ENCODE data around the gene CNKSR2. TPM values are rescaled to one million over a fixed set of nuclear protein-coding genes. Genes with fewer than 3 reads are reported as not detected.

The CNKSR2 gene
- total and polyA plus RNA-seq, 10 of the 15 experiments (the other 5 are each of a cell fraction or from before 2014, with no cell fraction given), result 0.02 to 0.69 (median 0.18) TPM; not detected in 4

DNA sequence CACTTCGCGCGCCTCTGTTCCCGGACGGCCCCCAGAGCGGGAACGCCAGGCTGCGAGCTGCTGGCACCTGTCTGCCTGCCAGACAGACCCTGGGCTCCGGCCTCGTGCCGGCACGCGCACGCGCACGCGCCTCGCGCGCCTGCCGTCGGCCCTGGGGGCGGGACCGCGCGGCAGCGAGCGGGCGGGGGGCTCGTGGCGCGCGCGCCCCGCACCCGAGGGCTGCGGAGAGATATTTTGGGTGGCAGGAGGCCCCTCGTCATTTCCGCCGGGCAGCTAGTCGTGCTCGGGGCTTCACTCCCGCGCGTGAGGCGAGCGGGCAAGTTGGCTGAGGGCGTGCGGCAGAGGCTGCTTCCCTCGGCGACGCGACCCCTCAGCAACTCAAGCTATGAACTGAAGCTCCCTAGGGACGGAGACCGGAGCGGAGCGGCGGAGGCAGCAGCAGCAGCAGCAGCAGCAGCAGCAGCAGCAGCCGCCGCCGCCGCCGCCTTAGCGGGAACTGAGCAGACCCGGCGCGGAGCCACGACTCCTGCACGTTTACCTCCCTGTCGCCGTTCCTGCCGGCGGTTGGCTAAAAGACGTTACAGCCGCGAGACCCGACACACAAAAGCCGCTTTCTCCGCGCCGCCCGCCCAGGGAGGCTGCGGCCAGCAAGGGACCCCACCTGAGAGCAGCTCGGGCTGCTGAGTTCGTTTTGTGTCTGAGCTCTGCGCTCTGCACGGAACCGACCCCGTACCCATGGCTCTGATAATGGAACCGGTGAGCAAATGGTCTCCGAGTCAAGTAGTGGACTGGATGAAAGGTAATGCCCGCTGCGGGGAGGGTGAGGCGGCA, at the start of gene CNKSR2 (continued):
- TF ChIP-seq, protein P1, sequence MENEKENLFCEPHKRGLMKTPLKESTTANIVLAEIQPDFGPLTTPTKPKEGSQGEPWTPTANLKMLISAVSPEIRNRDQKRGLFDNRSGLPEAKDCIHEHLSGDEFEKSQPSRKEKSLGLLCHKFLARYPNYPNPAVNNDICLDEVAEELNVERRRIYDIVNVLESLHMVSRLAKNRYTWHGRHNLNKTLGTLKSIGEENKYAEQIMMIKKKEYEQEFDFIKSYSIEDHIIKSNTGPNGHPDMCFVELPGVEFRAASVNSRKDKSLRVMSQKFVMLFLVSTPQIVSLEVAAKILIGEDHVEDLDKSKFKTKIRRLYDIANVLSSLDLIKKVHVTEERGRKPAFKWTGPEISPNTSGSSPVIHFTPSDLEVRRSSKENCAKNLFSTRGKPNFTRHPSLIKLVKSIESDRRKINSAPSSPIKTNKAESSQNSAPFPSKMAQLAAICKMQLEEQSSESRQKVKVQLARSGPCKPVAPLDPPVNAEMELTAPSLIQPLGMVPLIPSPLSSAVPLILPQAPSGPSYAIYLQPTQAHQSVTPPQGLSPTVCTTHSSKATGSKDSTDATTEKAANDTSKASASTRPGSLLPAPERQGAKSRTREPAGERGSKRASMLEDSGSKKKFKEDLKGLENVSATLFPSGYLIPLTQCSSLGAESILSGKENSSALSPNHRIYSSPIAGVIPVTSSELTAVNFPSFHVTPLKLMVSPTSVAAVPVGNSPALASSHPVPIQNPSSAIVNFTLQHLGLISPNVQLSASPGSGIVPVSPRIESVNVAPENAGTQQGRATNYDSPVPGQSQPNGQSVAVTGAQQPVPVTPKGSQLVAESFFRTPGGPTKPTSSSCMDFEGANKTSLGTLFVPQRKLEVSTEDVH (IDR thresholded peaks at IDR 0.05; ENCODE audit: low read depth, partially characterized antibody), result no peak
- no peak for TF ChIP-seq NKRF (conservative IDR thresholded peaks at IDR 0.05)
- TF ChIP-seq POLR2A (IDR thresholded peaks at IDR 0.05; ENCODE audit: low read depth, low read length), result peak; percentile 68
- TF ChIP-seq TBL1XR1 (IDR thresholded peaks at IDR 0.05; ENCODE audit: low read depth, low read length), result no peak
- TF ChIP-seq HDAC6 (IDR thresholded peaks at IDR 0.05; ENCODE audit: unreplicated experiment), result no peak
- TF ChIP-seq, protein P2, sequence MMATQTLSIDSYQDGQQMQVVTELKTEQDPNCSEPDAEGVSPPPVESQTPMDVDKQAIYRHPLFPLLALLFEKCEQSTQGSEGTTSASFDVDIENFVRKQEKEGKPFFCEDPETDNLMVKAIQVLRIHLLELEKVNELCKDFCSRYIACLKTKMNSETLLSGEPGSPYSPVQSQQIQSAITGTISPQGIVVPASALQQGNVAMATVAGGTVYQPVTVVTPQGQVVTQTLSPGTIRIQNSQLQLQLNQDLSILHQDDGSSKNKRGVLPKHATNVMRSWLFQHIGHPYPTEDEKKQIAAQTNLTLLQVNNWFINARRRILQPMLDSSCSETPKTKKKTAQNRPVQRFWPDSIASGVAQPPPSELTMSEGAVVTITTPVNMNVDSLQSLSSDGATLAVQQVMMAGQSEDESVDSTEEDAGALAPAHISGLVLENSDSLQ (IDR thresholded peaks at IDR 0.05), result no peak
- TF ChIP-seq POLR2AphosphoS5 (IDR thresholded peaks at IDR 0.05; ENCODE audit: low read length), result no peak
- TF ChIP-seq ESRRA (IDR thresholded peaks at IDR 0.05; ENCODE audit: low read length), result no peak
- TF ChIP-seq NFYA (IDR thresholded peaks at IDR 0.05; ENCODE audit: borderline replicate concordance, low read depth, low read length), result no peak
- no peak for TF ChIP-seq WRNIP1 (IDR thresholded peaks at IDR 0.05; ENCODE audit: borderline replicate concordance, low read depth, low read length)
- TF ChIP-seq JUNB (IDR thresholded peaks at IDR 0.05), result no peak
- TF ChIP-seq CBX5 (IDR thresholded peaks at IDR 0.05; ENCODE audit: low read depth), result no peak
- TF ChIP-seq HDAC2 (IDR thresholded peaks at IDR 0.05), result no peak
- no peak for TF ChIP-seq TARDBP (IDR thresholded peaks at IDR 0.05; ENCODE audit: borderline replicate concordance)
- TF ChIP-seq, protein P3, sequence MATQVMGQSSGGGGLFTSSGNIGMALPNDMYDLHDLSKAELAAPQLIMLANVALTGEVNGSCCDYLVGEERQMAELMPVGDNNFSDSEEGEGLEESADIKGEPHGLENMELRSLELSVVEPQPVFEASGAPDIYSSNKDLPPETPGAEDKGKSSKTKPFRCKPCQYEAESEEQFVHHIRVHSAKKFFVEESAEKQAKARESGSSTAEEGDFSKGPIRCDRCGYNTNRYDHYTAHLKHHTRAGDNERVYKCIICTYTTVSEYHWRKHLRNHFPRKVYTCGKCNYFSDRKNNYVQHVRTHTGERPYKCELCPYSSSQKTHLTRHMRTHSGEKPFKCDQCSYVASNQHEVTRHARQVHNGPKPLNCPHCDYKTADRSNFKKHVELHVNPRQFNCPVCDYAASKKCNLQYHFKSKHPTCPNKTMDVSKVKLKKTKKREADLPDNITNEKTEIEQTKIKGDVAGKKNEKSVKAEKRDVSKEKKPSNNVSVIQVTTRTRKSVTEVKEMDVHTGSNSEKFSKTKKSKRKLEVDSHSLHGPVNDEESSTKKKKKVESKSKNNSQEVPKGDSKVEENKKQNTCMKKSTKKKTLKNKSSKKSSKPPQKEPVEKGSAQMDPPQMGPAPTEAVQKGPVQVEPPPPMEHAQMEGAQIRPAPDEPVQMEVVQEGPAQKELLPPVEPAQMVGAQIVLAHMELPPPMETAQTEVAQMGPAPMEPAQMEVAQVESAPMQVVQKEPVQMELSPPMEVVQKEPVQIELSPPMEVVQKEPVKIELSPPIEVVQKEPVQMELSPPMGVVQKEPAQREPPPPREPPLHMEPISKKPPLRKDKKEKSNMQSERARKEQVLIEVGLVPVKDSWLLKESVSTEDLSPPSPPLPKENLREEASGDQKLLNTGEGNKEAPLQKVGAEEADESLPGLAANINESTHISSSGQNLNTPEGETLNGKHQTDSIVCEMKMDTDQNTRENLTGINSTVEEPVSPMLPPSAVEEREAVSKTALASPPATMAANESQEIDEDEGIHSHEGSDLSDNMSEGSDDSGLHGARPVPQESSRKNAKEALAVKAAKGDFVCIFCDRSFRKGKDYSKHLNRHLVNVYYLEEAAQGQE (IDR thresholded peaks at IDR 0.05; ENCODE audit: low read depth, low read length), result no peak
- TF ChIP-seq, protein P4, sequence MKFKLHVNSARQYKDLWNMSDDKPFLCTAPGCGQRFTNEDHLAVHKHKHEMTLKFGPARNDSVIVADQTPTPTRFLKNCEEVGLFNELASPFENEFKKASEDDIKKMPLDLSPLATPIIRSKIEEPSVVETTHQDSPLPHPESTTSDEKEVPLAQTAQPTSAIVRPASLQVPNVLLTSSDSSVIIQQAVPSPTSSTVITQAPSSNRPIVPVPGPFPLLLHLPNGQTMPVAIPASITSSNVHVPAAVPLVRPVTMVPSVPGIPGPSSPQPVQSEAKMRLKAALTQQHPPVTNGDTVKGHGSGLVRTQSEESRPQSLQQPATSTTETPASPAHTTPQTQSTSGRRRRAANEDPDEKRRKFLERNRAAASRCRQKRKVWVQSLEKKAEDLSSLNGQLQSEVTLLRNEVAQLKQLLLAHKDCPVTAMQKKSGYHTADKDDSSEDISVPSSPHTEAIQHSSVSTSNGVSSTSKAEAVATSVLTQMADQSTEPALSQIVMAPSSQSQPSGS (IDR thresholded peaks at IDR 0.05; ENCODE audit: low read length), result no peak
- TF ChIP-seq SMARCA5 (IDR thresholded peaks at IDR 0.05), result no peak
- no peak for TF ChIP-seq MTA2 (IDR thresholded peaks at IDR 0.05; ENCODE audit: low read depth)
- TF ChIP-seq SUZ12 (IDR thresholded peaks at IDR 0.05; ENCODE audit: unreplicated experiment), result peak; percentile 44
- TF ChIP-seq PAX8 (IDR thresholded peaks at IDR 0.05), result no peak
- no peak for TF ChIP-seq JUND (IDR thresholded peaks at IDR 0.05; ENCODE audit: low read depth, low read length)

All from GM12878 (cell line).